PC-9 (cell line): Measurements from ENCODE around the gene RNASE4.

Experiments used
- EZH2 ChIP-seq: fragments of 200-600 bp; sonication (generic); IDR thresholded peaks from 2 replicates; pipeline ENCODE4 v1.8.0; 2017; ENCODE audit warnings: antibody characterized with exemption, low read depth
- TF ChIP-seq, protein P1 (sequence below): fragments of 200-600 bp; sonication (generic); conservative IDR thresholded peaks from 2 replicates; pipeline ENCODE4 v1.6.1; 2017; ENCODE audit warnings: mixed run types, antibody characterized with exemption, mild to moderate bottlenecking, moderate library complexity

DNA sequence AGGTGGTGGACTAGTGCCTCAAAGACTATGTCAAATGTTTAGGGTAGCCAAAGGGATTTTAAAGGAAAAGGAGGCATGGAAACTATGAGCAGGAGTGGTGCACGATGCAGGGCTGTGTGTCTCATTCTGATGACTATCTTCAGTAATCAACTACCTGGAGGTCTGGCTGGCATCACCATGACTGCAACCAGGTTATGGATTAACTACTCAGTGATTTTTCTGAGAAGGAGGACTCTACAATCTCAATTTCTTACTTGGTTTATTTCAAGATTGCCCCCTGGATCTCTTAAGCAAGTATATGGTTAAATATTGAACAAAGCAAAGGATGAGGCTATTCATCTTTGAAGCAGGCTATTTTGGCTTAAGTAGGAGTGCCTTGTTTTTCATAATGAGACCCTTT is 42.2 kb downstream of the RNASE4 start:
- no peak for TF ChIP-seq EZH2
- TF ChIP-seq, protein P1, sequence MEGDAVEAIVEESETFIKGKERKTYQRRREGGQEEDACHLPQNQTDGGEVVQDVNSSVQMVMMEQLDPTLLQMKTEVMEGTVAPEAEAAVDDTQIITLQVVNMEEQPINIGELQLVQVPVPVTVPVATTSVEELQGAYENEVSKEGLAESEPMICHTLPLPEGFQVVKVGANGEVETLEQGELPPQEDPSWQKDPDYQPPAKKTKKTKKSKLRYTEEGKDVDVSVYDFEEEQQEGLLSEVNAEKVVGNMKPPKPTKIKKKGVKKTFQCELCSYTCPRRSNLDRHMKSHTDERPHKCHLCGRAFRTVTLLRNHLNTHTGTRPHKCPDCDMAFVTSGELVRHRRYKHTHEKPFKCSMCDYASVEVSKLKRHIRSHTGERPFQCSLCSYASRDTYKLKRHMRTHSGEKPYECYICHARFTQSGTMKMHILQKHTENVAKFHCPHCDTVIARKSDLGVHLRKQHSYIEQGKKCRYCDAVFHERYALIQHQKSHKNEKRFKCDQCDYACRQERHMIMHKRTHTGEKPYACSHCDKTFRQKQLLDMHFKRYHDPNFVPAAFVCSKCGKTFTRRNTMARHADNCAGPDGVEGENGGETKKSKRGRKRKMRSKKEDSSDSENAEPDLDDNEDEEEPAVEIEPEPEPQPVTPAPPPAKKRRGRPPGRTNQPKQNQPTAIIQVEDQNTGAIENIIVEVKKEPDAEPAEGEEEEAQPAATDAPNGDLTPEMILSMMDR: no peak
